Right lobe of liver (tissue), 6 donors: ENCODE data around the gene EMP1. TPM values are rescaled to one million over a fixed set of nuclear protein-coding genes. Genes with fewer than 3 reads are reported as not detected.

Source experiments
- ATAC-seq, 4 donors: fragments of 200-7000 bp; cut with Tn5 transposase; one replicate each; pipeline ENCODE4 v1.9.1; 2020; ENCODE audit warnings: mild to moderate bottlenecking in 4 of 4, moderate library complexity in 4 of 4
- DNase-seq, 3 donors: peaks; one replicate each; pipeline ENCODE4 v3.0.0-alpha.2; 2020
- H3K27ac ChIP-seq, 3 donors: fragments of 200-600 bp; one replicate each; pipeline ENCODE4 v1.8.0; 2022
- H3K27me3 ChIP-seq, 2 donors: fragments of 200-600 bp; one replicate each; pipeline ENCODE4 v1.8.0; 2022
- H3K36me3 ChIP-seq, 4 donors: fragments of 200-600 bp; sonication (generic) in 1 of 4; one replicate each; pipeline versions ENCODE4 v1.5.1 to v1.8.0; 2017 to 2022; ENCODE audit warnings: control low read depth in 1 of 4
- H3K4me1 ChIP-seq, 4 donors: fragments of 200-600 bp; sonication (generic) in 1 of 4; one replicate each; pipeline versions ENCODE4 v1.5.1 to v1.8.0; 2017 to 2022; ENCODE audit warnings: control low read depth in 1 of 4
- H3K4me3 ChIP-seq, 3 donors: fragments of 200-600 bp; one replicate each; pipeline ENCODE4 v1.8.0; 2022
- H3K9me3 ChIP-seq, 4 donors: fragments of 200-600 bp; sonication (generic) in 1 of 4; one replicate each; pipeline versions ENCODE4 v1.5.1 to v1.8.0; 2017 to 2022; ENCODE audit warnings: control low read depth in 1 of 4
- POLR2A ChIP-seq: fragments of 450-650 bp; IDR thresholded peaks from one replicate; pipeline ENCODE4 v1.6.1; 2017; ENCODE audit warnings: antibody characterized with exemption, mild to moderate bottlenecking
- WGBS: methylation state at CpG from one replicate; pipeline ENCODE4 v1.1.6; 2018; ENCODE audit warnings: low coverage, low lambda C conversion rate; ENCODE audit not compliant: insufficient coverage; ENCODE audit errors: missing lambda C conversion rate; 5-methylcytosine and 5-hydroxymethylcytosine counted together
- intact Hi-C, 2 donors: fragments of 100-400 bp; cut with DNase I; formaldehyde crosslinking; loops; one replicate each; pipeline versions ENCODE4 v1.11.2 to v1.14.1; 2022
- total RNA-seq, 6 experiments: library from RNA; depleted of rRNA in 2 of 6; stranded (reverse); fragments of >200 nt in 2 of 6; fragmentation: NEBNext Ultra II Directional in 3 of 6; extraction: Animal tissue kit (Norgen Biotek cat#: 25700) in 3 of 6; gene quantifications; one replicate each; pipeline versions ENCODE4 v1.1.0 to v1.2.4, GENCODE V29; 2016 to 2023
- TF ChIP-seq, protein P1 (sequence below), 4 donors: fragments of 200-600 bp in 3 of 4; fragments of 450-650 bp in 1 of 4; IDR thresholded peaks; one replicate each; pipeline versions ENCODE4 v1.5.1 to v1.8.0; 2016 to 2022; ENCODE audit warnings: antibody characterized with exemption in 4 of 4, mild to moderate bottlenecking in 2 of 4
- donor health status: DM: no; HTN: yes; CAD: no.
- donor health status: DM: no; HTN: no; CAD: no.
- donor health status: DM: no; HTN: no; CAD: no.
- donor health status: DM: no; HTN: yes; CAD: no.
- donor health status: DM: no; HTN: yes; CAD: no.

The EMP1 gene
- total RNA-seq, 6 experiments from 2014 or later, result 3.1 to 25.0 (median 14.5) TPM

DNA sequence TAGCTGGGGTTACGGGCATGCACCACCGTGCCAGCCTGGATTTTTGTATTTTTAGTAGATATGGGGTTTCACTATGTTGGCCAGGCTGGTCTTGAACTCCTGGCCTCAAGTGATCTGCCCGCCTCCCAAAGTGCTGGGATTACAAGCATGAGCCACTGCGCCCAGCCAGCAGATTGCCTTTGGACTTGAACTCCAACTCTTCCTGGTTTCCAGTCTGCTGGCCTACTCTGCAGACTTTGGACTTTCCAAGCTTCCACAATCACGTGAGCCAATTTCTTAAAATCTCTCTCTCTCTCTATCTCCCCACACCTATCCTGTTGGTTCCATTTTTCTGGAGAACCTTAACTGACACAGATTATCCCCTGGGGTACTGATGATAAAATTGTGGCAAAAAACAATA lies 55.0 kb downstream of the EMP1 start:
- TF ChIP-seq POLR2A, result no peak
- TF ChIP-seq, protein P1, sequence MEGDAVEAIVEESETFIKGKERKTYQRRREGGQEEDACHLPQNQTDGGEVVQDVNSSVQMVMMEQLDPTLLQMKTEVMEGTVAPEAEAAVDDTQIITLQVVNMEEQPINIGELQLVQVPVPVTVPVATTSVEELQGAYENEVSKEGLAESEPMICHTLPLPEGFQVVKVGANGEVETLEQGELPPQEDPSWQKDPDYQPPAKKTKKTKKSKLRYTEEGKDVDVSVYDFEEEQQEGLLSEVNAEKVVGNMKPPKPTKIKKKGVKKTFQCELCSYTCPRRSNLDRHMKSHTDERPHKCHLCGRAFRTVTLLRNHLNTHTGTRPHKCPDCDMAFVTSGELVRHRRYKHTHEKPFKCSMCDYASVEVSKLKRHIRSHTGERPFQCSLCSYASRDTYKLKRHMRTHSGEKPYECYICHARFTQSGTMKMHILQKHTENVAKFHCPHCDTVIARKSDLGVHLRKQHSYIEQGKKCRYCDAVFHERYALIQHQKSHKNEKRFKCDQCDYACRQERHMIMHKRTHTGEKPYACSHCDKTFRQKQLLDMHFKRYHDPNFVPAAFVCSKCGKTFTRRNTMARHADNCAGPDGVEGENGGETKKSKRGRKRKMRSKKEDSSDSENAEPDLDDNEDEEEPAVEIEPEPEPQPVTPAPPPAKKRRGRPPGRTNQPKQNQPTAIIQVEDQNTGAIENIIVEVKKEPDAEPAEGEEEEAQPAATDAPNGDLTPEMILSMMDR (IDR thresholded peaks at IDR 0.05), result no peak
- 61% methylated on average over 2 of the region's 5 CpGs for WGBS
- peaks cover 0 to 6% (median 0%) of the 10 kb centered on the region in 4 donors for H3K4me1 ChIP-seq
- no peak for ATAC-seq
- no peaks in the 10 kb centered on the region for H3K27me3 ChIP-seq
- no peak for DNase-seq
- no peak overlapping the region for H3K27ac ChIP-seq
- H3K36me3 ChIP-seq, result no peaks in the 10 kb centered on the region
- H3K4me3 ChIP-seq, result no peak overlapping the region
- intact Hi-C loops, result no loop called here
- no peaks in the 10 kb centered on the region for H3K9me3 ChIP-seq

DNA sequence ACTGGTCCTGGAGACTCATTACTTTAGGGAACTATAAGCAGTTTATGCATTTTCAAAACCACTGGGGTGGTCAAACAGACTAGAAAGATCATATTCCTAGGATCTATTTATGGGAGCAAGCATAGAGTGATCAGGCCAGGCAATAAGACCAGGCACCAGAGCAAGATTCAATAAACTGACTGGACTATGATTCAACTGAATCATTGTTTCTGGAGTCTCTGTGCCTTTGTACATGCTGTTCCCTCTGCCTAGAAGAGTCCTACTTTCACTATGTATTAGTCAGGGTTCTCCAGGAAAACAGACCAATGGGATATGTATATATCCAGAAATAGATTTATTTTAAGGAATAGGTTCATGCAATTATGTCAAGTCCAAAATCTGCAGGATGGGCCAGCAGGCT lies 55.5 kb downstream of the EMP1 start:
- Histone ChIP-seq H3K27me3 (no peaks in the 10 kb centered on the region), H3K4me3 (no peak overlapping the region), H3K36me3 (no peaks in the 10 kb centered on the region), H3K27ac (no peak overlapping the region), H3K4me1 (peaks cover 0 to 6% (median 0%) of the 10 kb centered on the region in 4 donors), H3K9me3 (no peaks in the 10 kb centered on the region)
- ATAC-seq (no peak), DNase-seq (no peak)
- no peak for TF ChIP-seq POLR2A
- TF ChIP-seq, protein P1 (IDR thresholded peaks at IDR 0.05), result no peak
- intact Hi-C loops, result no loop called here

DNA sequence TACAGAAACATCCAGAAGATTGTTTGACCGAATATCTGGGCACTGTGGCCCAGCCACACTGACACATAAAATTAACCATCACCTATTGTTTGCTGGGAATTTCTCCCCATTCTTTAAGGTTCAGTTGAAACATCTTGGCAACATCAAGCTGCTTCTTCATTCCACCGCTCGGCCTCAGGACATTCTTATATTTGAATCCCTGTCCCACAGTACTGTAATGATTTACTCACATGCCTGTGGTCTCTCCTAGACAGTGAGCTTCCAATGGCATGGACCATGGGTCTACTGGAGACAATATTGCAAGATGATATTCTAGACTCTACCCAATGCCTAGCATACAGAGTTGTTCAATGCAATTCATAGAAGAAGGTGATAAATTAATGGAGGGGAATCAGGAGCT lies 56.1 kb downstream of the EMP1 start:
- no peak for ATAC-seq
- 100% methylated on average over 3 of the region's 3 CpGs for WGBS

DNA sequence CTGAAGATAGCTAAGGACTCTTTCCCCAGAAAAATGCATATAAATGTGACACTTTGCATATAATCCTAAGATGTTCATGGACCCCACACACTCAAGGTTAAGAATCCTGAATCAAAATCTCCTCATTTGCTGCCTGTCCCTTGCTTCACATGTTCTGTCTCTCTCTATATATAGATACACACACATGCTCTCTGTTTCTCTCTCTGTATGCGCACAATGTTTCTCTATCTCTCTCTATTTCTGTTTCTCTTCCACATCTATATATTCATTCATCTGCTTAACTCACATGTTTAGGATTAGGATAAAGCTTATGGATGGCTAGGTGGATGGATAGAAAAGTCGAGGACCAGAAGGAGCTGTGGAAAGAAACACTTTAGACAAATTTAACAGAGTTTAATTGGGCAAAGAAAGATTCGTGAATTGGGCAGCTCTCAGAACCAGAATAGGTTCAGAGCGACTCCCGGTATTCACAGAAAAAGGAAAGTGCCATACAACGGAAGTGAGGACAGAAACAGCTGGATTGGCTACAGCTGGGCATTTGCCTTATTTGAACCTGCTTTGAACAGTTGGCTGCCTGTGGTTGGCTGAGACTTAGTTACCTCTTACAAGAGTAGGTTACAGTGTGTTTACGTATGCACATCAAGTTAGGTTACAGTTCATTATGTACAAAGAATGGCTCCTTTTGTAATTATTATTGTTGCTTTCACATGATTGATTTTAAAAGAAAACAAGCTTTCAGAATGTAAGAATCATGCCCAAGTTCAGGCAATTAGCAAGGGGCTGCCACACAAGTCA lies 57.6 kb downstream of the EMP1 start:
- intact Hi-C loops, result no loop called here
- no peaks in the 10 kb centered on the region for H3K36me3 ChIP-seq
- H3K27me3 ChIP-seq, result no peaks in the 10 kb centered on the region
- no peak overlapping the region for H3K27ac ChIP-seq
- H3K4me3 ChIP-seq, result no peak overlapping the region
- no peaks in the 10 kb centered on the region for H3K9me3 ChIP-seq
- TF ChIP-seq POLR2A, result no peak
- TF ChIP-seq, protein P1 (IDR thresholded peaks at IDR 0.05), result no peak
- DNase-seq (no peak), ATAC-seq (no peak)
- peaks cover 0 to 6% (median 0%) of the 10 kb centered on the region in 4 donors for H3K4me1 ChIP-seq
- 82% methylated on average over 7 of the region's 7 CpGs for WGBS

More for the DNA sequence above, 56.1 kb downstream of the EMP1 start:
- intact Hi-C loops, result no loop called here
- TF ChIP-seq, protein P1 (IDR thresholded peaks at IDR 0.05), result no peak
- TF ChIP-seq POLR2A, result no peak
- Histone ChIP-seq H3K36me3 (no peaks in the 10 kb centered on the region), H3K4me3 (no peak overlapping the region), H3K9me3 (no peaks in the 10 kb centered on the region), H3K27me3 (no peaks in the 10 kb centered on the region), H3K4me1 (peaks cover 0 to 6% (median 0%) of the 10 kb centered on the region in 4 donors), H3K27ac (no peak overlapping the region)
- no peak for DNase-seq
